ENCODE results near the gene LCE3E. TPM values are rescaled to one million over a fixed set of nuclear protein-coding genes. Genes with fewer than 3 reads are reported as not detected.

LCE3E gene
- polyA plus RNA-seq, 3 donors: not detected

- no CpG with 5 or more reads among the region's 1 CpG for WGBS (ENCODE audit: insufficient coverage)
- Mint-ChIP-seq H3K36me3 (no peaks in the 10 kb centered on the region), H3K27me3 (ENCODE audit: low read depth in 3 of 3) (peaks cover 0 to 2% (median 1%) of the 10 kb centered on the region in 3 donors), H3K4me3 (no peak overlapping the region), H3K9me3 (peaks cover 0 to 2% (median 0%) of the 10 kb centered on the region in 7 donors), H3K27ac (no peak overlapping the region), H3K4me1 (no peaks in the 10 kb centered on the region)
- Histone ChIP-seq H3K9ac (ENCODE audit: insufficient read depth, low read length, poor library complexity, severe bottlenecking) (no peak overlapping the region), H3K36me3 (replicated peaks in 1 of 2; ENCODE audit: control insufficient read depth in 1 of 2, insufficient read depth in 2 of 2, low read length in 2 of 2) (no peaks in the 10 kb centered on the region), H3K9me3 (replicated peaks in 1 of 2; ENCODE audit: control insufficient read depth in 1 of 2, insufficient read depth in 1 of 2, low read length in 2 of 2) (no peaks in the 10 kb centered on the region), H3K4me3 (replicated peaks in 1 of 3; ENCODE audit: low read depth in 2 of 3, low read length in 3 of 3) (no peak overlapping the region), H3K27me3 (ENCODE audit: control insufficient read depth in 2 of 2, insufficient read depth in 2 of 2, low read length in 2 of 2) (peaks cover 3 to 9% of the 10 kb centered on the region in 2 donors), H3K4me2 (replicated peaks; ENCODE audit: extremely low read depth, low read length, poor library complexity, severe bottlenecking) (no peak overlapping the region), H4K20me1 (ENCODE audit: insufficient read depth, low read length) (no peaks in the 10 kb centered on the region), H2AFZ (ENCODE audit: insufficient read depth, low read depth, low read length, poor library complexity, severe bottlenecking) (no peak overlapping the region), H3K4me1 (ENCODE audit: control insufficient read depth in 1 of 2, insufficient read depth in 2 of 2, low read length in 2 of 2) (no peaks in the 10 kb centered on the region), H3K27ac (ENCODE audit: low read depth in 1 of 2, low read length in 2 of 2) (no peak overlapping the region), H3K79me2 (ENCODE audit: insufficient read depth, low read length) (no peaks in the 10 kb centered on the region)
- DNase-seq: no peak
- TF ChIP-seq, protein P1, sequence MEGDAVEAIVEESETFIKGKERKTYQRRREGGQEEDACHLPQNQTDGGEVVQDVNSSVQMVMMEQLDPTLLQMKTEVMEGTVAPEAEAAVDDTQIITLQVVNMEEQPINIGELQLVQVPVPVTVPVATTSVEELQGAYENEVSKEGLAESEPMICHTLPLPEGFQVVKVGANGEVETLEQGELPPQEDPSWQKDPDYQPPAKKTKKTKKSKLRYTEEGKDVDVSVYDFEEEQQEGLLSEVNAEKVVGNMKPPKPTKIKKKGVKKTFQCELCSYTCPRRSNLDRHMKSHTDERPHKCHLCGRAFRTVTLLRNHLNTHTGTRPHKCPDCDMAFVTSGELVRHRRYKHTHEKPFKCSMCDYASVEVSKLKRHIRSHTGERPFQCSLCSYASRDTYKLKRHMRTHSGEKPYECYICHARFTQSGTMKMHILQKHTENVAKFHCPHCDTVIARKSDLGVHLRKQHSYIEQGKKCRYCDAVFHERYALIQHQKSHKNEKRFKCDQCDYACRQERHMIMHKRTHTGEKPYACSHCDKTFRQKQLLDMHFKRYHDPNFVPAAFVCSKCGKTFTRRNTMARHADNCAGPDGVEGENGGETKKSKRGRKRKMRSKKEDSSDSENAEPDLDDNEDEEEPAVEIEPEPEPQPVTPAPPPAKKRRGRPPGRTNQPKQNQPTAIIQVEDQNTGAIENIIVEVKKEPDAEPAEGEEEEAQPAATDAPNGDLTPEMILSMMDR (IDR thresholded peaks at IDR 0.05): no peak
- intact Hi-C loops (cut with micrococcal nuclease): no loop called here
Observed at GRCh38 chr1:152585586-152585985, 19.0 kb upstream of the LCE3E start.

DNA sequence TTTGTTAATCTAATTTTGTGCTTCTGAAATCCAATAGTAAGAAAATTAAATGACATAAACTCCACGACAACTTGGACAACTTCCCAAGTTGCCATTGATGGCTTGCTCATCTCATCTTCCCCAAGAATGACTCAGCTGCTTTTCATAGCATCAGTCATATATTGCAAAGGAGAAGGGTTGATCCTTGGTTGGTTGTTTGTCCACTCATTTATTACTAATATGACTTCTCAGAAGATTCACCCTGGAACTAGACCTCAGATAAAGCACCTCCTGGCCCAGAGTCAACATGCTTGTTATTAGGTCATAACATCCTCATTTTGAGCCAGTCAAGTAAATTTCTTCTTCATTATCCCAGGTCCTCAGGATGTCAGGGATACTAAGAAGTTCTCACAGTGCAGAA, 16.1 kb upstream of the LCE3E start:
- no CpG with 5 or more reads among the region's 1 CpG for WGBS (ENCODE audit: insufficient coverage)
- H3K4me1 Mint-ChIP-seq: no peaks in the 10 kb centered on the region
- no peak overlapping the region for H3K27ac ChIP-seq (ENCODE audit: low read depth in 1 of 2, low read length in 2 of 2)
- H3K9ac ChIP-seq (ENCODE audit: insufficient read depth, low read length, poor library complexity, severe bottlenecking): no peak overlapping the region
- H3K36me3 ChIP-seq (replicated peaks in 1 of 2; ENCODE audit: control insufficient read depth in 1 of 2, insufficient read depth in 2 of 2, low read length in 2 of 2): no peaks in the 10 kb centered on the region
- H3K27me3 Mint-ChIP-seq (ENCODE audit: low read depth in 3 of 3): peaks cover under 1 to 5% (median 3%) of the 10 kb centered on the region in 3 donors
- no peak overlapping the region for H3K27ac Mint-ChIP-seq
- intact Hi-C loops (cut with micrococcal nuclease): no loop called here
- H4K20me1 ChIP-seq (ENCODE audit: insufficient read depth, low read length): no peaks in the 10 kb centered on the region
- H3K4me3 ChIP-seq (replicated peaks in 1 of 3; ENCODE audit: low read depth in 2 of 3, low read length in 3 of 3): no peak overlapping the region
- no peaks in the 10 kb centered on the region for H3K36me3 Mint-ChIP-seq
- H3K4me2 ChIP-seq (replicated peaks; ENCODE audit: extremely low read depth, low read length, poor library complexity, severe bottlenecking): no peak overlapping the region
- H2AFZ ChIP-seq (ENCODE audit: insufficient read depth, low read depth, low read length, poor library complexity, severe bottlenecking): no peak overlapping the region
- DNase-seq: no peak
- H3K4me1 ChIP-seq (ENCODE audit: control insufficient read depth in 1 of 2, insufficient read depth in 2 of 2, low read length in 2 of 2): no peaks in the 10 kb centered on the region
- TF ChIP-seq, protein P1 (IDR thresholded peaks at IDR 0.05): no peak
- no peaks in the 10 kb centered on the region for H3K79me2 ChIP-seq (ENCODE audit: insufficient read depth, low read length)
- no peak overlapping the region for H3K4me3 Mint-ChIP-seq
- peaks cover 0 to 7% (median 0%) of the 10 kb centered on the region in 7 donors for H3K9me3 Mint-ChIP-seq
- peaks cover 3 to 9% of the 10 kb centered on the region in 2 donors for H3K27me3 ChIP-seq (ENCODE audit: control insufficient read depth in 2 of 2, insufficient read depth in 2 of 2, low read length in 2 of 2)
- H3K9me3 ChIP-seq (replicated peaks in 1 of 2; ENCODE audit: control insufficient read depth in 1 of 2, insufficient read depth in 1 of 2, low read length in 2 of 2): no peaks in the 10 kb centered on the region
